ENCODE data around the gene TWSG1. TPM values are rescaled to one million over a fixed set of nuclear protein-coding genes. Genes with fewer than 3 reads are reported as not detected.
"Not testable (repeated sequence)": the region's sequence is repeated elsewhere in the genome, so short reads cannot be mapped to it uniquely, and the experiment has no call there.

TWSG1 gene
- total RNA-seq, 3 donors from 2014 or later = 6.1 to 8.2 (median 7.6) TPM

DNA sequence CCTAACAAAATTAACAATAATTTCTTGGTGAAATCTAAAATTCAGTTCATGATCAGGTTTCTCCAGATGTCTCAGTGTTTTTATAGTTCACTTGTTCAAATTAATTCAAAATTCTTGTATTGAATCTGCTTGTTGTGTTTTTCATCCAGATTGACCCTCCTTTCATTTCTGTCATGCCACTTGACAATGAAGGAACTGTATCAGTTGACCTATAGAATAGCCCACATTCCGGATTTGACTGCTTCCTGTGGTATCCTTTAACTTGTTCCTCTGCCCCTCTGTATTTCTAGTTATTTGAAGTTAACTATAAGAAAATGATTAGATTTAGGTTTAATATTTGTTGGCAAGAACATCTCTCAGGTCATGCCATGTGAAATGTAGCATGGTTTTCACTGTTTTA is 53.3 kb downstream of the TWSG1 start:
- peaks cover 10% of the 10 kb centered on the region for H3K9me3 Mint-ChIP-seq
- H3K4me1 Mint-ChIP-seq (ENCODE audit: low read depth) = no peaks in the 10 kb centered on the region
- peaks cover 15% of the 10 kb centered on the region for H3K36me3 Mint-ChIP-seq (ENCODE audit: insufficient read depth)
- H3K27me3 Mint-ChIP-seq (ENCODE audit: low read depth) = no peaks in the 10 kb centered on the region
- DNase-seq = no peak
- no peak for ATAC-seq
- H3K4me3 Mint-ChIP-seq = no peak overlapping the region

DNA sequence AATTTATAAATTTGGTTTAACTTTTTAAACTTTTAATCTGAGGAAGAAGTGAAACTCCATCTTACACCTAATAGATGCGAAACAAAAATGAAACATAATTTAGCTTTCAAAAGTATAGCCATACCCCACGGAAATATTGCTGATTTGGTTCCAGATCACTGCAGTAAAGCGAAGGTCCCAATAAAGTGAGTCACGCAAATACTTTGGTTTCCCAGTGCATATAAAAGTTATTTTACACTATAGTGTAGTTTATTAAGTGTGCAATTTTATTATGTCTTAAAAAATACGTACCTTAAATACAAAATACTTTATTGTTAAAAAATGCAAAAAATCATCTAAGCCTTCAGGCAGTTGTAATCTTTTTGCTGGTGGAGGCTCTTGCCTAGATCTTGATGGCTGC is 55.1 kb downstream of the TWSG1 start:
- Mint-ChIP-seq H3K27me3 (ENCODE audit: low read depth) (no peaks in the 10 kb centered on the region), H3K36me3 (ENCODE audit: insufficient read depth) (peaks cover 15% of the 10 kb centered on the region), H3K4me3 (no peak overlapping the region), H3K4me1 (ENCODE audit: low read depth) (no peaks in the 10 kb centered on the region), H3K9me3 (peaks cover 10% of the 10 kb centered on the region)
- no peak for ATAC-seq
- no peak for DNase-seq

DNA sequence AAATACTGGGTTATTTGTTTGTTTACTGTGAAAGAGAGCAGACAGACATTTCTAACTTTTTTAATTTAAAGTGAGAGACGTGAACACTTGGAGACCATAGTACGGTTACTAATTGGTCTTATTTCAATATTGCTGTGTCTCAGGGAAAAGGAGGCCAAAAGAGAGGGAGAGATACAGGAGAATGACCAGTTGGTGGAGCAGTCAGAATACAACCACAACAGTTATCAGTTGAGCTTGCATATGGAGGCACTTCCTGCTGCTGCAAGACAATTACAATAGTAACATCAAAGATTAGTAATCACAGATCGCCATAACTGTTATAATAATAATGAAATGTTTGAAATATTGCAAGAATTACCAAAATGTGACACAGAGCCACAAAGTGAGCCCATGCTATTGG is 58.2 kb downstream of the TWSG1 start:
- no peak for DNase-seq
- H3K27me3 Mint-ChIP-seq (ENCODE audit: low read depth) = no peaks in the 10 kb centered on the region
- peaks cover 23% of the 10 kb centered on the region for H3K36me3 Mint-ChIP-seq (ENCODE audit: insufficient read depth)
- H3K4me1 Mint-ChIP-seq (ENCODE audit: low read depth) = no peaks in the 10 kb centered on the region
- ATAC-seq = no peak
- peaks cover 10% of the 10 kb centered on the region for H3K9me3 Mint-ChIP-seq
- no peak overlapping the region for H3K4me3 Mint-ChIP-seq

DNA sequence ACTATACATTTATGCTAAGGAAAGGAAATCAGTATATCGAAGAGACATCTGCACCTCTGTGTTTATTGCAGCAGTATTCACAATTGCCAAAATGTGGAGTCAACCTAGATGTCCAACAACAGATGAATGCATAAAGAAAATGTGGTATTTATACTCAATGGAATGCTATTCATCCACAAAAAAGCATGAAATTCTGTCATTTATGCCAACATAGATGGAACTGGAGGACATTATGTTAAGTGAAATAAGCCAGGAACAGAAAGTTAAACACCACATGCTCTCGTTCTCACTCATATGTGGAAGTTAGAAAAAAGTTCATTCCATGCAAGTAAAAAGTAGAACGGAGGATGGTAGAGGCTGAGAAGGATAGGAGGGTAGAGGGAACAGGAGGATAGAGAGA is 59.5 kb downstream of the TWSG1 start:
- ATAC-seq (no peak), DNase-seq (no peak)
- peaks cover 10% of the 10 kb centered on the region for H3K9me3 Mint-ChIP-seq
- no peaks in the 10 kb centered on the region for H3K4me1 Mint-ChIP-seq (ENCODE audit: low read depth)
- H3K4me3 Mint-ChIP-seq = no peak overlapping the region
- H3K27me3 Mint-ChIP-seq (ENCODE audit: low read depth) = no peaks in the 10 kb centered on the region
- H3K36me3 Mint-ChIP-seq (ENCODE audit: insufficient read depth) = peaks cover 23% of the 10 kb centered on the region

DNA sequence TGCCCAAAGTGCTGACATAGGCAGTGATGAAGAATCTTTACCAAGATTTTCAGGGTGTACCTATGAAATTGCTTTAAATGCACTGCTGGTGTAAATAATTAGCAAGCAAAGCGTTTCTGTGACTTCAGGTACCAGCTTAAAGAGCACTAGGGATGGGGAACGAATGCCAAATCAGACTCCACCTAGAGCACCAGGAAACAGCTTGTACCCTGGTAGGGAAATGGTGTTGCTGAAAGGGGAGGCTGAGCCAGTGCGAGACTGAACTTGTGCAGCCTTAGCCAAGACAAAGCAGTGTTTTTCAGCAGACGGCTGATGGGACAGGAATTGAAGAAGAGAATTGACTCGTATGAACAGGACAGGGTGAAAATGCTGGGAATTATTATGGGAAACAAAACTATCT is 65.6 kb downstream of the TWSG1 start:
- DNase-seq (no peak), ATAC-seq (no peak)
- Mint-ChIP-seq H3K4me1 (ENCODE audit: low read depth) (peaks cover 5% of the 10 kb centered on the region), H3K9me3 (no peaks in the 10 kb centered on the region), H3K27me3 (ENCODE audit: low read depth) (no peaks in the 10 kb centered on the region), H3K4me3 (no peak overlapping the region), H3K36me3 (ENCODE audit: insufficient read depth) (peaks cover 12% of the 10 kb centered on the region)

DNA sequence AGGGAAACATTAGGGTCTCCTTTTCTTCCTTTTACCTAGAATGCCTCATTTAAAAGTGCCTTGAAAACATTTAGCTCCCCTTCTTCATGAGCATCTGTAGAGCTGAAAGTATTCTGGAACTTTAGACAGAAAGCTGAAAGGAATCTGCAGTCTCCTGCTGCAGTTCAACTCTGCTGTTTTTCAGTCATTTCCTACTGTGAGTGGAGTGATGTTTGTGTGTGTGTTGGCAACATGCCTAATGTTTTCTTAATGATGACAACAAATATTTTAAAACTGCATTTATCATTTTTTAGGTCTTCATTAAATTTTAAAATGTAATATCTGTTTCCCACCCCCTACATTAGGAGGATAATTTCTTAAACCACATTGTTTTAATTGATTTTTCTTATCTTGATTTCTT is 66.6 kb downstream of the TWSG1 start:
- H3K4me3 Mint-ChIP-seq = no peak overlapping the region
- DNase-seq = no peak
- H3K27me3 Mint-ChIP-seq (ENCODE audit: low read depth) = peaks cover 3% of the 10 kb centered on the region
- H3K9me3 Mint-ChIP-seq = no peaks in the 10 kb centered on the region
- H3K36me3 Mint-ChIP-seq (ENCODE audit: insufficient read depth) = peaks cover 8% of the 10 kb centered on the region
- peaks cover 5% of the 10 kb centered on the region for H3K4me1 Mint-ChIP-seq (ENCODE audit: low read depth)
- ATAC-seq = no peak

DNA sequence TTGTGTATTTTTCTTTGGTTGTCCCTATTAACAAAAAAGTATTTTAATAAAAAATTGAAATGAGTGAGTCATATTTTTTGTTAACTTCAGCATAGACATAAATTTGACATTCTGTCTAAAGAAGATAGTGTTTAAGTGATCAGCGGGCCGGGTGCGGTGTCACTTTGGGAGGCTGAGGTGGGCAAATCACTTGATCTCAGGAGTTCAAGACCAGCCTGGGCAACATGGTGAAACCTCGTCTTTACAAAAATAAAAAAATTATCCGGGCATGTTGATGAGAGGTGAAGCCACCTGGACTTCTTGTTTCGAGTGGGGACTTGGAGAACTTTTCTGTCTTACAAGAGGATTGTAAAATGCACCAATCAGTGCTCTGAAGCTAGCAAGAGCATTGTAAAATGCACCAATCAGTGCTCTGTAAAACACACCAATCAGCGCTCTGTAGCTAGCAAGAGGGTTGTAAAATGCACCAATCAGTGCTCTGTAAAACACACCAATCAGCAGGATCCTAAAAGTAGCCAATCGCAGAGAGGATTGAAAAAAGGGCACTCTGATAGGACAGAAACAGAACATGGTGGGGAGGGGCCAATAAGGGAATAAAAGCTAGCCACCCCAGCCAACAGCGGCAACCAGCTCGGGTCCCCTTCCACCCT is 67.9 kb downstream of the TWSG1 start:
- not testable (repeated sequence) for H3K27me3 Mint-ChIP-seq (ENCODE audit: low read depth); DNase-seq; ATAC-seq; H3K9me3 Mint-ChIP-seq; H3K4me3 Mint-ChIP-seq; H3K36me3 Mint-ChIP-seq (ENCODE audit: insufficient read depth); H3K4me1 Mint-ChIP-seq (ENCODE audit: low read depth)

DNA sequence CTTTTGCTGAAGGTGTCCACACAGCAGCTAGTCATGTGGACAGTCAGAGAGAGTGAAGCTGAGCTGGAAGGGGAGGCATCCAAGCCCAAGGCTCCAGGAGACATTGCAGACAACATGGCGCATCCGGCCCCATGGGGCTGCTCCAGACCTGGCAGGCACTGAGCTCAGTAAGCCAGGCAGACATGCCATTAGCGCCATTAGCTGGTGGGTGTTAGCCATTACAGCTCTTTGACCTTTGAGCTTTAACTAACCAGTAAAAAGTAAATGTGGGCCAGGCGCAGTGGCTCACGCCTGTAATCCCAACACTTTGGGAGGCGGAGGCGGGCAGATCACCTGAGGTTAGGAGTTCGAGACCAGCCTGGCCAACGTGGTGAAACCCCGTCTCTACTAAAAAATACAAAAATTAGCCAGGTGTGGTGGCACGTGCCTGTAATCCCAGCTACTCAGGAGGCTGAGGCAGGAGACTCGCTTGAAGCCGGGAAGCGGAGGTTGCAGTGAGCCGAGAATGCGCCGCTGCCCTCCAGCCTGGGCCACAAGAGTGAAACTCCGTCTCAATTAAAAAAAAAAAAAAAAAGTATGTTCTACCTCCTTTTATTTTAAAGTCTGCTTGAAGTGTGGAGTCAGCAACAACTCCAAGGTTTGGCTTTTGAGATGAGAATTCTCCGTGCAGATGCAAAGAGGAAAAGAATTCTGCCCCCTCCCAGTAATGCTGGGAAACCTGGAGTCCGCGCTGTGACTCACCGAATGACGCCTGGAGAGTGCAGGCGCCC is 69.4 kb downstream of the TWSG1 start:
- Mint-ChIP-seq H3K36me3 (ENCODE audit: insufficient read depth) (peaks cover 5% of the 10 kb centered on the region), H3K4me3 (peak overlapping the region; percentile 51), H3K9me3 (no peaks in the 10 kb centered on the region), H3K27me3 (ENCODE audit: low read depth) (peaks cover 3% of the 10 kb centered on the region), H3K4me1 (ENCODE audit: low read depth) (peaks cover 5% of the 10 kb centered on the region)
- DNase-seq = no peak
- no peak for ATAC-seq

DNA sequence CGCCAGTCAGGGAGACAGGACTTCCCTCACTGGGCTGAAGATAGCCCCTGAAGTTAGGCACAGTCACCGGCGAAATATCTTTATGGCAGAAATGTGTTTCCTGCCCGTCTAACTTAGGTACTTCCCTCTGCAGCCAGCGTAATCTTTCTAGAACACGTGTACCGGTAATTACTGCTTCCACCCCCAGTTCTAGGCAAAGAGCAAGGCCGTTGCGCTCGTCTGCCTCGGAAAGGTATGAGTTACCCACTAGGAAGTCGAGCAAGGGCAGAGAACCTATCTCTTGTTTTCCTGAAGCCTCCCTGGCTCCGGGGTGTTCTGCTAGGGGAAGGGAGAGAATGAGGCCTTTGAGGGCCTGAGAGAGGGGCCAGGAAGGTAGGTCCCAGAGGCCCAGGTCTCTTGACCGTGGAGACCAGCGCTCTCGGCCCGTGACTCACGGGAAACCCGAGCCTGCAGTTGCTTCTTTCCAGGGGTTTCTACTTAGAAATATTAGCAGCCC is 70.0 kb downstream of the TWSG1 start:
- DNase-seq = no peak
- peak; percentile 48 to 85 for ATAC-seq
- H3K4me3 Mint-ChIP-seq = peak overlapping the region; percentile 51
- H3K27me3 Mint-ChIP-seq (ENCODE audit: low read depth) = peaks cover 3% of the 10 kb centered on the region
- H3K36me3 Mint-ChIP-seq (ENCODE audit: insufficient read depth) = peaks cover 2% of the 10 kb centered on the region
- peaks cover 5% of the 10 kb centered on the region for H3K4me1 Mint-ChIP-seq (ENCODE audit: low read depth)
- no peaks in the 10 kb centered on the region for H3K9me3 Mint-ChIP-seq

DNA sequence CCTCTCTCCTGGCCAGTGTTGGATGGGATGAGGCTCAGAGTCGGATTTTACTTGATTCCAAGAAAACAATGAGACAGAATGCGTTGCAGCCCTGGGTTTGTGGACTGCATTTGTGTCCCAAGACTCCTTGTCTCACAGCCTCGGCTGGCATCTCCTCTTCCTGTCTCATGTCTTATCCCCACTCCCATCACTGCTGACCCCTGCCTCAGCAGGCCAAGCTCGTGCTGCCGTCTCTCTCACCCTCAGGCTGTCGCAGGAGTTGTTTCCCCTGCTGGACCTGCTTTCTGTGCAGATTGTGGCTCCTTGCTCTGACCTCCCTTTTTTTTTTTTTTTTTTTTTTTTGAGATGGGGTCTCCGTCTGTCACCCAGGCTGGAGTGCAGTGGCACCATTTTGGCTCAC is 70.6 kb downstream of the TWSG1 start:
- H3K9me3 Mint-ChIP-seq = no peaks in the 10 kb centered on the region
- peaks cover 3% of the 10 kb centered on the region for H3K27me3 Mint-ChIP-seq (ENCODE audit: low read depth)
- peaks cover 2% of the 10 kb centered on the region for H3K36me3 Mint-ChIP-seq (ENCODE audit: insufficient read depth)
- peaks cover 5% of the 10 kb centered on the region for H3K4me1 Mint-ChIP-seq (ENCODE audit: low read depth)
- DNase-seq = no peak
- no peak for ATAC-seq
- no peak overlapping the region for H3K4me3 Mint-ChIP-seq

DNA sequence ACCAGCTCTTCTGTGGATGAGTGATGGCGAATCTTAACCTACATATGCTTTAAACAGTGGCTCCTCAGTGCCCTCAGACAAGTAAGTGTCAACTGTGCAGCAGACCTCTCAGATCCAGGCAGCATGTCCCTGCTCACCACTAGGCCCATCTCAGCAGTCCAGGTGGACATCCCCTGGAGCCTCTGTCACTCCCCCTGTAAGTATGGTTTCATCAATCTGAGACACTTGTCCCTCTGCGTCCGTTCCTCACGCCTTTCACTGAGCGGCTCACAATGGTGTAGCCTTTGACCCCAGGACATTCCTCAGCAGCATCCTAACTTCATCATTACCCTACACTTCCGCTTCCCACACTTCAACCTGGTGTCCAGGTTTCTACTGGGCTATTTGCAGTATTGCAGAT is 71.4 kb downstream of the TWSG1 start:
- Mint-ChIP-seq H3K9me3 (no peaks in the 10 kb centered on the region), H3K36me3 (ENCODE audit: insufficient read depth) (no peaks in the 10 kb centered on the region)
- ATAC-seq = no peak

DNA sequence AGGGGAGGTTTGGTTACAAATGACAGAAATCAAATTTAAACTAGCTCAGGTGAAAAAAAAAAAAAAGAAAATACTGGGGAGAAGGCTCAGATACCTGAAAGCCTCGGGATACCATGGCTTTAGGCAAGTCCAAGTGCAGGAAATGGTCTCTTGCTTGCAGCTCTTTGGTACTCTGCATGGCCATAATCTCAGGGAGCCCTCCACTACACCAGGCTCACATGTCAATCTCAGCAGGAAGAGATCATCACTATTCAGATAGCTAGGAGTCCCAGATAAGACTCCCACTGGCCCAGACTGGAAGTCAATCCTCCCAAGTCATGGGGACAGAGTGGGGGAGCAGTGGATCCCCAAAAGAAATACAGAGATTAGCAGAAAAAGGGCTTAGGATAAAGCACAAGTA is 75.9 kb downstream of the TWSG1 start:
- peaks cover 3% of the 10 kb centered on the region for H3K27me3 Mint-ChIP-seq (ENCODE audit: low read depth)
- H3K4me1 Mint-ChIP-seq (ENCODE audit: low read depth) = no peaks in the 10 kb centered on the region
- ATAC-seq (no peak), DNase-seq (no peak)
- no peaks in the 10 kb centered on the region for H3K9me3 Mint-ChIP-seq
- no peak overlapping the region for H3K4me3 Mint-ChIP-seq
- H3K36me3 Mint-ChIP-seq (ENCODE audit: insufficient read depth) = no peaks in the 10 kb centered on the region

More for the DNA sequence above, 71.4 kb downstream of the TWSG1 start:
- peaks cover 3% of the 10 kb centered on the region for H3K27me3 Mint-ChIP-seq (ENCODE audit: low read depth)
- H3K4me1 Mint-ChIP-seq (ENCODE audit: low read depth) = peaks cover 5% of the 10 kb centered on the region
- DNase-seq = no peak
- no peak overlapping the region for H3K4me3 Mint-ChIP-seq

DNA sequence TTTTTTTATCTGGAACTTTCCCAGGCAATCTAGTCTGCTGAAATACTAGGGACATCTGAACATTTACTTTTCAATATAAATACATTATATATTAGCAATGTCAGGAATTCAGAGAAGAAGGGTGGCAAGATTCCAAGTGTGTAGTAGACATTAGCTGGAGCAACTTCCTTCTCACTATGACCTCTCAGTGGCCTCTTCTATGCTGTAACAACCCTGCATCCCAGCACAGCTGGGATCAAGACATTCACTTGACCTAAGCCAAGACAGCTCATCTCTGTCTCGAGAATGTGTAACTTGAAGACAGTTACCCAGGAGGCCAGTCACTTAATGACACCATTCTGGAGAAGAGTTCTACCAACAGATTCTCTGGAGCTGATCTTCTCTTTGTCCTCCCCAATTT is 79.0 kb downstream of the TWSG1 start:
- ATAC-seq = no peak
- H3K27me3 Mint-ChIP-seq (ENCODE audit: low read depth) = no peaks in the 10 kb centered on the region

DNA sequence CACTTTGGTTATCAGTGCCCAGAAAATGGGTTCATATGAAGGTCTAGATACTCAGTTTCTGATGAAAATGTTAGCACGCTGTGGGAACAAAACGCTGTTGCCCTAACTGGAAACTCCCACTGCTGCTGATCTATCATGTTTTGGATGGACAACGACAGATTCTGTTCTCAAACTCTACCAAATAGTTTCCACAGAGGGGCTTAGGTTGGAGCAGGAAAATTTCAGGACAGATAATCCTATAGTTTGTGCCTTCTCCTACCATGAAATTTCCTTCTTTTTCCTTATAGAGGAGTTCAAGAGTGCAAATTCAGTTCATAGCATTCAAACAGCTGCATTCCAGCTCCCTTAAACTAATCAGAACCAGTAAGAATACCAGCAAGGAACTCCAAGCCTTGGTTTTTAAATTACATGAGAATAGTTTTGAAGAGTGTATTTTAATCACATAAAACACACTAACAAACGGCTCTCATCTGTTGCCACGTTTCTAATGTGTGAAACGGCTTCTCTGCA is 82.0 kb downstream of the TWSG1 start:
- H3K36me3 Mint-ChIP-seq (ENCODE audit: insufficient read depth) = no peaks in the 10 kb centered on the region
- no peak for ATAC-seq
- DNase-seq = no peak
- no peaks in the 10 kb centered on the region for H3K9me3 Mint-ChIP-seq
- no peaks in the 10 kb centered on the region for H3K27me3 Mint-ChIP-seq (ENCODE audit: low read depth)
- no peak overlapping the region for H3K4me3 Mint-ChIP-seq
- H3K4me1 Mint-ChIP-seq (ENCODE audit: low read depth) = no peaks in the 10 kb centered on the region

More for the DNA sequence above, 79.0 kb downstream of the TWSG1 start:
- Mint-ChIP-seq H3K36me3 (ENCODE audit: insufficient read depth) (no peaks in the 10 kb centered on the region), H3K4me1 (ENCODE audit: low read depth) (no peaks in the 10 kb centered on the region), H3K4me3 (no peak overlapping the region), H3K9me3 (no peaks in the 10 kb centered on the region)
- DNase-seq = no peak
